ENCODE measurements around the gene NOTUM.

Gene NOTUM

DNA sequence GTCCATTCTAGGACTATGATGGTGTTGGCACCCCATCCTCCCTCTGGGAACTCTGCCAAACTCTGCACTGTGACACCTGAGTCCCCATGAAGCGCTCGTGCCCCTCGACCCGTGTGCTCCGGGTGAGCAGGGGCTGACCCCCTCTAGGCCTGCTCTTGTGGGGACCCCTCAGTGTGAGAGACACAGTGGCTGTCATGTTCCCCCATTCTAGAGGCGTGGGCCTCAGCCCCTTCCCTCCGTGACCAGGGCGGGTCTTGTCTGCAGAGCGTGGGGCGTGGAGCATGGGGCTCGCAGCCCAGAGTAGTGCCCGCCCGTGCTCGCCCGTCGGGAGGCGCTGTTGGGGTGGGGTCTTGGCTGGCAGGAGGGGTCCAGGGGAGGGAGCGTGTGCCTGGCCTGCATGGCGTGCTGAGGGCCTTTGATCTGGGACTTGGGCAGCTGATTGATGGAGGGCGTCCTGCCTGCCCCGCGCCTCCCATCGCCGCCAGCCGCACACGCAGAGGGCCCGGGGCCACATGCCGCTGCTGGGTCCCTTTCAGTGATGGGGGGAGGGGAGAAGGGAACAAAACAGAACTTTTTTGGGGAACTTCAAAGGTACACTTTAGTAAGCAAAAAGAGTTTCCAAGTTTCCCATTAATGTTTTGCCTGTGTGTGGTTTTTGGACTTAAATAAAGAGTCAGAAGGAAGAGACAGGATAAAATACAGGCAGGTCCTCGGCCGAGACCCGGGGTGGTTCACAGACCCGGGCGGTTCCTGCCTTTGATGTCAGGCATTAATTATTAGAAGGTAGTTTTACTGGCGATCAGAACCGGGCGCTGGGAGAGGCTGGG is 39.2 kb upstream of the NOTUM start:
- no peak for TF ChIP-seq CTCF (conservative IDR thresholded peaks at IDR 0.05)
- no peak overlapping the region for H3K27ac ChIP-seq

GRCh38 chr17:81999587-81999975 is 38.6 kb upstream of the NOTUM start:
- no peak overlapping the region for H3K27ac ChIP-seq
- no peak for TF ChIP-seq CTCF (conservative IDR thresholded peaks at IDR 0.05)

- TF ChIP-seq CTCF (conservative IDR thresholded peaks at IDR 0.05) = no peak
- H3K27ac ChIP-seq = no peak overlapping the region
Observed at GRCh38 chr17:81998691-81999438, 37.9 kb upstream of the NOTUM start.

- no peak overlapping the region for H3K27ac ChIP-seq
- TF ChIP-seq CTCF (conservative IDR thresholded peaks at IDR 0.05) = no peak
Observed at GRCh38 chr17:81998212-81998611, 37.2 kb upstream of the NOTUM start.

- TF ChIP-seq CTCF (conservative IDR thresholded peaks at IDR 0.05) = no peak
- no peak overlapping the region for H3K27ac ChIP-seq
Observed at GRCh38 chr17:81996757-81997441, 35.9 kb upstream of the NOTUM start.

- no peak overlapping the region for H3K27ac ChIP-seq
- TF ChIP-seq CTCF (conservative IDR thresholded peaks at IDR 0.05) = no peak
Observed at GRCh38 chr17:81996232-81996756, 35.3 kb upstream of the NOTUM start.

All from VCaP (cell line).